Uterus (tissue), 2 donors: ENCODE data around the gene PVRIG.

ENCODE experiments used
- POLR2A ChIP-seq, 2 donors: fragments of 450-650 bp; IDR thresholded peaks; one replicate each; pipeline ENCODE4 v1.6.1; 2016; ENCODE audit warnings: antibody characterized with exemption in 2 of 2, mild to moderate bottlenecking in 1 of 2, moderate library complexity in 1 of 2
- TF ChIP-seq, protein P1 (sequence below), 4 experiments: fragments of 200-600 bp in 2 of 4; fragments of 450-650 bp in 2 of 4; sonication (generic) in 2 of 4; IDR thresholded peaks; one replicate each; pipeline ENCODE4 v1.5.1; 2016 to 2019; ENCODE audit warnings: antibody characterized with exemption in 4 of 4, mild to moderate bottlenecking in 2 of 4, moderate library complexity in 1 of 4

GRCh38 chr7:100191775-100192174 is 28.0 kb upstream of the PVRIG start:
- TF ChIP-seq, protein P1, sequence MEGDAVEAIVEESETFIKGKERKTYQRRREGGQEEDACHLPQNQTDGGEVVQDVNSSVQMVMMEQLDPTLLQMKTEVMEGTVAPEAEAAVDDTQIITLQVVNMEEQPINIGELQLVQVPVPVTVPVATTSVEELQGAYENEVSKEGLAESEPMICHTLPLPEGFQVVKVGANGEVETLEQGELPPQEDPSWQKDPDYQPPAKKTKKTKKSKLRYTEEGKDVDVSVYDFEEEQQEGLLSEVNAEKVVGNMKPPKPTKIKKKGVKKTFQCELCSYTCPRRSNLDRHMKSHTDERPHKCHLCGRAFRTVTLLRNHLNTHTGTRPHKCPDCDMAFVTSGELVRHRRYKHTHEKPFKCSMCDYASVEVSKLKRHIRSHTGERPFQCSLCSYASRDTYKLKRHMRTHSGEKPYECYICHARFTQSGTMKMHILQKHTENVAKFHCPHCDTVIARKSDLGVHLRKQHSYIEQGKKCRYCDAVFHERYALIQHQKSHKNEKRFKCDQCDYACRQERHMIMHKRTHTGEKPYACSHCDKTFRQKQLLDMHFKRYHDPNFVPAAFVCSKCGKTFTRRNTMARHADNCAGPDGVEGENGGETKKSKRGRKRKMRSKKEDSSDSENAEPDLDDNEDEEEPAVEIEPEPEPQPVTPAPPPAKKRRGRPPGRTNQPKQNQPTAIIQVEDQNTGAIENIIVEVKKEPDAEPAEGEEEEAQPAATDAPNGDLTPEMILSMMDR (IDR thresholded peaks at IDR 0.05), result no peak
- TF ChIP-seq POLR2A (IDR thresholded peaks at IDR 0.05), result no peak
